Endothelial cell (in vitro differentiated cells): ENCODE results near the gene CBLN3. TPM values are rescaled to one million over a fixed set of nuclear protein-coding genes. Genes with fewer than 3 reads are reported as not detected.

Source experiments
- DNase-seq: peaks from one replicate; pipeline ENCODE4 v3.0.0; 2021; ENCODE audit warnings: low spot score
- H3K27ac Mint-ChIP-seq: one replicate; pipeline ENCODE4 v1.8.0; 2021; ENCODE audit warnings: mixed read lengths, inconsistent platforms; ENCODE audit not compliant: unreplicated experiment
- H3K27me3 Mint-ChIP-seq: one replicate; pipeline ENCODE4 v1.8.0; 2021; ENCODE audit warnings: mild to moderate bottlenecking, moderate library complexity, mixed read lengths, inconsistent platforms; ENCODE audit not compliant: unreplicated experiment
- H3K36me3 Mint-ChIP-seq: one replicate; pipeline ENCODE4 v1.8.0; 2021; ENCODE audit warnings: mild to moderate bottlenecking, low read depth, mixed read lengths, inconsistent platforms; ENCODE audit not compliant: unreplicated experiment
- H3K4me1 Mint-ChIP-seq: one replicate; pipeline ENCODE4 v1.8.0; 2021; ENCODE audit warnings: mild to moderate bottlenecking, mixed read lengths, inconsistent platforms; ENCODE audit not compliant: unreplicated experiment
- H3K4me3 Mint-ChIP-seq: one replicate; pipeline ENCODE4 v1.8.0; 2021; ENCODE audit warnings: mild to moderate bottlenecking, mixed read lengths, inconsistent platforms; ENCODE audit not compliant: unreplicated experiment
- H3K9me3 Mint-ChIP-seq: one replicate; pipeline ENCODE4 v1.8.0; 2021; ENCODE audit warnings: mixed read lengths, inconsistent platforms; ENCODE audit not compliant: unreplicated experiment
- total RNA-seq: library from RNA; stranded (reverse); fragmentation: NEBNext Ultra II Directional; extraction: Animal tissue kit (Norgen Biotek cat#: 25700); gene quantifications from one replicate; pipeline ENCODE4 v1.2.1, GENCODE V29; 2021; ENCODE audit not compliant: unreplicated experiment
- TF ChIP-seq, protein P1 (sequence below): fragments of 200-600 bp; sonication (generic); IDR thresholded peaks from one replicate; pipeline ENCODE4 v1.5.0; 2021; ENCODE audit warnings: antibody characterized with exemption; ENCODE audit not compliant: unreplicated experiment

The CBLN3 gene
- total RNA-seq, 1 donor from 2014 or later = 1.5 TPM

DNA sequence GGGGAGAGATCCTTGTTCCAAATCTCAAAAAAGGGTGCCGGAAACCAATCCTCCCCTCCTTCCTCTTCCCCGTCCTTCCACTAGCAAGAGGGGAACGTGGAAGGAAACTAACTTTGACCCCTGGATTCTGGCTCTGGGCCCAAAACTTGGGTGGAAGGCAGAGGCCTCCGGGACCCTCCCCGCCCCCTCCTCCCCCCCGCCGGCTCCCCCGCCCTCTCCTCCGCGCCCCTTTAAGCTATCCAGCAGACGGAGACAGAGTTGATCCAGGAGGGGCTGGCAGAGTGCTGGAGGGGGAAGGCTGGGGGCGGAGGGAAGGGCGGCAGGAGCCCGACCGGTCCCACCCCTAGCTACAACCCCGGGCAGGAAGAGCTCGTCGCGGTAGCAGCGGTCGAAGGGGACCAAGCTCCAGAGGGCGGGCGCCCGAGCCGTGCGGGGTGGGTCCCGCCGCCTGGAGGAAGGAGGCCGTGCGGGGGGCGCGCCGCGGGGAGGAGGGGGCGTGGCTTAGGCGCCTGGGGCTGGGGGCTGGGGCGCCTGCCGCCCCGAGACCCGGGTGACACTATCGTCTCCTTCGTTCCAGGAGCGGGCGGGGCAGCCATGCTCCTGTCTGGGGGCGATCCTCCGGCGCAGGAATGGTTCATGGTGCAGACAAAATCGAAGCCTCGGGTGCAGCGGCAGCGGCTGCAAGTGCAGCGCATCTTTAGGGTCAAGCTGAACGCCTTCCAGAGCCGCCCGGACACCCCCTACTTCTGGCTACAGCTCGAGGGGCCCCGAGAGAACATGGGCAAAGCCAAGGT lies 30.6 kb downstream of the CBLN3 start, which contains the start of gene NYNRIN:
Gene NYNRIN (plus strand): TSS at position 351 of the 794 bp plus-strand sequence. CDS start 244 bp downstream, at position 595.
- Mint-ChIP-seq H3K4me1 (peaks cover 47% of the 10 kb centered on the region), H3K36me3 (peaks cover 7% of the 10 kb centered on the region), H3K9me3 (no peaks in the 10 kb centered on the region), H3K27me3 (peaks cover 10% of the 10 kb centered on the region), H3K4me3 (peak within 1 kb of the TSS; percentile 92), H3K27ac (peak within 1 kb of the TSS; percentile 61)
- TF ChIP-seq, protein P1, sequence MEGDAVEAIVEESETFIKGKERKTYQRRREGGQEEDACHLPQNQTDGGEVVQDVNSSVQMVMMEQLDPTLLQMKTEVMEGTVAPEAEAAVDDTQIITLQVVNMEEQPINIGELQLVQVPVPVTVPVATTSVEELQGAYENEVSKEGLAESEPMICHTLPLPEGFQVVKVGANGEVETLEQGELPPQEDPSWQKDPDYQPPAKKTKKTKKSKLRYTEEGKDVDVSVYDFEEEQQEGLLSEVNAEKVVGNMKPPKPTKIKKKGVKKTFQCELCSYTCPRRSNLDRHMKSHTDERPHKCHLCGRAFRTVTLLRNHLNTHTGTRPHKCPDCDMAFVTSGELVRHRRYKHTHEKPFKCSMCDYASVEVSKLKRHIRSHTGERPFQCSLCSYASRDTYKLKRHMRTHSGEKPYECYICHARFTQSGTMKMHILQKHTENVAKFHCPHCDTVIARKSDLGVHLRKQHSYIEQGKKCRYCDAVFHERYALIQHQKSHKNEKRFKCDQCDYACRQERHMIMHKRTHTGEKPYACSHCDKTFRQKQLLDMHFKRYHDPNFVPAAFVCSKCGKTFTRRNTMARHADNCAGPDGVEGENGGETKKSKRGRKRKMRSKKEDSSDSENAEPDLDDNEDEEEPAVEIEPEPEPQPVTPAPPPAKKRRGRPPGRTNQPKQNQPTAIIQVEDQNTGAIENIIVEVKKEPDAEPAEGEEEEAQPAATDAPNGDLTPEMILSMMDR = no peak
- DNase-seq = peak; percentile 66

DNA sequence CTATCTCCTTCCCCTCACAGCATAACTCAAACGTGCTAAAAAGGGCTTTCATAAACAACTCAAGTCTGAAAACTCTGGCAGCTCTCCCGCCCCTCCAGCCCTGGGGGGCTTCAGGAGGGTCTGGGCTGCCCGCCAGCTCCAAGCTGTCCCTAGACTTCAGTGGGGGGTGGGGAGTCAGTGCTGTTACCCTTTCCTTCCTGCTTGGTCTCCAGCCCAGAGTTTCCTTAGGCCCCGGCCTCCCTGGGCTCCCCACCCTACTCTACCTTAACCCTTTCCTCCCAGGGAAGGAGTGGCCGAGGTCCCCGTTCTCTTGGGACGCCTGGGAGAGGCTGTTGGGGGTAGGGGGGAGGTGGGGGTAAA lies 31.2 kb downstream of the CBLN3 start:
- Mint-ChIP-seq H3K27ac (no peak overlapping the region), H3K4me1 (peaks cover 41% of the 10 kb centered on the region), H3K4me3 (no peak overlapping the region), H3K27me3 (peaks cover 10% of the 10 kb centered on the region), H3K9me3 (no peaks in the 10 kb centered on the region), H3K36me3 (peaks cover under 1% of the 10 kb centered on the region)
- TF ChIP-seq, protein P1 = no peak
- no peak for DNase-seq

DNA sequence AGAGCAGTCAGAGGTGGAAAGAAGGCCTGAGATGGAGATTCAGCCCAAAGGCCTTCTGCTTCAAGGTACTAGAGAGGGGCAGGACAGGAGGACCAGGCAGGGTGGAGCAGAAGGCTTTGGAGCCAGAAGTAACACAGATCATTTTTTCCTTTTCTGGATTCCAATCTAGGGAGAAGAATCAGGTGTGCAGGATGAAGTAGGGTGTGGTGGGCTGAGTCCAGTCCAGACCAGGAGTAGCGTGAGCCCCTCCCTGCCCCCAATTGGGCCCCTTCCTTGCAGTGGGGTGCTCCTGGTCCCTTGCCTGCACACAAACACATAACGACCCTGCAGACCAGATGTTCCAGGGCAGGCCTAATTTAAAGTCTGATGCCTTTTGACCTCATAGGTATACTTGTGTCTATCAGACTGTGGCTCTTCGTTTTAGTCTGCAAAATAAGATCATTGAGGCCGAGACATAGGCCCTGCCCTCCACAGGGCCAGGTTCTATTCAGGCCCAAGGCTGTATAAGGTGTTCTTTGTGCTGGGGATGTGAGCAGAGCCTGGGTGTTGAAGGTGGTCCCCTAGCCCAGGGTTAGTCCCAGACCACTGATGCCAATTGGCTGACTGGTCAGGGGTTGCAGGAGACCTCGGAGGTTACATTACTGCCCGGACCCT lies 31.7 kb downstream of the CBLN3 start:
- Mint-ChIP-seq H3K27ac (peak overlapping the region; percentile 70), H3K36me3 (no peaks in the 10 kb centered on the region), H3K4me1 (peaks cover 36% of the 10 kb centered on the region), H3K9me3 (no peaks in the 10 kb centered on the region), H3K27me3 (peaks cover 10% of the 10 kb centered on the region), H3K4me3 (peak overlapping the region; percentile 61)
- TF ChIP-seq, protein P1 = no peak
- DNase-seq = no peak

DNA sequence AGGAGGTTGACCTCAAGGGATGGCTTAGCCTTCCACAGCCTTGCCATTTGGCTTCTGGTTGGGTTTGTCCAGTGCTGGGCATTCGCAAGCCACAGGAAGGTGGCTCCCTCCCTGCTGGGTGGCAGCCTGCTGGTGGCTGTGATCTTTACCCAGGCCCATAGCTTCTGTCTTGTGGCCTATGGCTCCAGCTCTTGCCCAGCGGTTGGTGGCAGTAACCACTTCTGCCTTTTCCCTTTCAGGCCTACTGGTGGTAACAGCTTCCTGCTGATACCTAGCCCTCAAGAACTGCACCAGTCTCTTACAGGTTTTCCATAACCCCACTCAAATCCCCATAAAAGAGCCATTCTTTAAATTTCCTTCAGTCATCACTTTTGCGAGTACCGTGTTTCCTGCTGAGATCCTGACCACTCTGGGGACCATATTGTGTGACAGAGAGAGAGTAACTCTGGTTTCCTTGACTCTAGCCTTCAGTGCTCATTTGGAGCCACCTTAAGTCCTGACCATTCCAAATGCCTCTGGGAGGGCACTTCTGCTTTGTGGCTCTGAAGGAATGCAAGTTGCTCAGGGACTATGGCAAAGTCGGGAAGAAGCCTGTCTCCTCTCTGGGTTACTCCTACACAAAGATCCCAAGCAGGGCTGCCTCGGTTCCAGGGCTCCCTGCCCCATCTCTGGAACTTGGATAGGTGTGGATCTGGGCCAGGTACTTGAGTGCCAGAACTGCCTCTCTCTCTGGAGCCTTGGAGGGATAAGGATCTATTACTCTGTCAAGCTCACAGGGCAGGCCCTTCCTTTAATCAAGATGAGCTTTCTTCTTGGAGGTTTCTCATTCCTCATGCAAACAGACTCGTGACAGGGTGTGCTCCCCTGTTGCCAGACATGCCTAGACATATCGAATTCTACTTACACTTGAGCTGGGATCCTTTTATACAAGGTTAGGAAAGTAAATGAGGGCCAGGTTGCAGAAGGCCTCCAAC lies 33.6 kb downstream of the CBLN3 start:
- Mint-ChIP-seq H3K4me1 (peaks cover 32% of the 10 kb centered on the region), H3K4me3 (no peak overlapping the region), H3K27me3 (peaks cover 8% of the 10 kb centered on the region), H3K27ac (no peak overlapping the region), H3K9me3 (no peaks in the 10 kb centered on the region), H3K36me3 (no peaks in the 10 kb centered on the region)
- TF ChIP-seq, protein P1 = no peak
- DNase-seq = no peak
